Measurements from ENCODE around the gene DDAH1. TPM values are rescaled to one million over a fixed set of nuclear protein-coding genes. Genes with fewer than 3 reads are reported as not detected.

DDAH1 gene
- total RNA-seq, 1 donor, result 89.0 TPM

DNA sequence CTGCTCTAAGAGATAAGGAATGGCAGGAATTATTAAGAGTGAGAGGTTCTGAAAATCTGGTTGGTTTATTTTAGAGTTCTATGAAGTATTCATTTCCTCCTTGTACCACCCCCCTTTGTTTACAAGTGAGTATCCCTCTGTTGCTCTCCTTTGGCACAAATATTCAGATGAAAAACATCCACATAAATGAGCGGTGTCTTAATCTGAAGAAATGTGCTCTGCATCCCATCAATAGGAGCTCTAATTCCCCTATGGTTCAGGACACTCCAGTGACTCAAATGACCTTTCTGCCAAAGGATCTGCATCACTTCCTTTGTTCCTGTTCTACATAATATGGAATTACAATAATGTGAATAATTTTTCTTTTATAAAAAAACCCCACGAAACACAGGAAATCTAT lies 16.6 kb downstream of the DDAH1 start:
- TF ChIP-seq CTCF (IDR thresholded peaks at IDR 0.05; ENCODE audit: extremely low read depth, low read depth, low read length), result no peak
- Histone ChIP-seq H3K36me3 (ENCODE audit: insufficient read depth, low read length) (peaks cover 46% of the 10 kb centered on the region), H3K27me3 (ENCODE audit: insufficient read depth, low read length) (no peaks in the 10 kb centered on the region), H3K9me3 (ENCODE audit: low read depth, low read length) (no peaks in the 10 kb centered on the region), H3K4me3 (ENCODE audit: insufficient read depth, low read length) (no peak overlapping the region), H3K4me2 (ENCODE audit: insufficient read depth, low read length) (peak overlapping the region; percentile 46), H3K4me1 (ENCODE audit: insufficient read depth, low read length) (peaks cover 58% of the 10 kb centered on the region), H3K27ac (ENCODE audit: low read depth, low read length) (peak overlapping the region; percentile 76), H2AFZ (ENCODE audit: low read length) (no peak overlapping the region), H3K79me2 (ENCODE audit: insufficient read depth, low read length) (peaks cover 91% of the 10 kb centered on the region), H4K20me1 (ENCODE audit: insufficient read depth, low read length) (peaks cover 36% of the 10 kb centered on the region)
- peak; percentile 43 for DNase-seq (ENCODE audit: insufficient read length, low spot score, missing footprints)

GRCh38 chr1:85447006-85447943 lies 17.7 kb downstream of the DDAH1 start:
- peak overlapping the region; percentile 41 for H3K4me2 ChIP-seq (ENCODE audit: insufficient read depth, low read length)
- no peaks in the 10 kb centered on the region for H3K9me3 ChIP-seq (ENCODE audit: low read depth, low read length)
- H4K20me1 ChIP-seq (ENCODE audit: insufficient read depth, low read length), result peaks cover 29% of the 10 kb centered on the region
- TF ChIP-seq CTCF (IDR thresholded peaks at IDR 0.05; ENCODE audit: extremely low read depth, low read depth, low read length), result no peak
- H3K79me2 ChIP-seq (ENCODE audit: insufficient read depth, low read length), result peaks cover 80% of the 10 kb centered on the region
- H3K36me3 ChIP-seq (ENCODE audit: insufficient read depth, low read length), result peaks cover 40% of the 10 kb centered on the region
- peaks cover 48% of the 10 kb centered on the region for H3K4me1 ChIP-seq (ENCODE audit: insufficient read depth, low read length)
- no peak for DNase-seq (ENCODE audit: insufficient read length, low spot score, missing footprints)
- no peak overlapping the region for H3K4me3 ChIP-seq (ENCODE audit: insufficient read depth, low read length)
- no peak overlapping the region for H2AFZ ChIP-seq (ENCODE audit: low read length)
- peak overlapping the region; percentile 76 for H3K27ac ChIP-seq (ENCODE audit: low read depth, low read length)
- no peaks in the 10 kb centered on the region for H3K27me3 ChIP-seq (ENCODE audit: insufficient read depth, low read length)

DNA sequence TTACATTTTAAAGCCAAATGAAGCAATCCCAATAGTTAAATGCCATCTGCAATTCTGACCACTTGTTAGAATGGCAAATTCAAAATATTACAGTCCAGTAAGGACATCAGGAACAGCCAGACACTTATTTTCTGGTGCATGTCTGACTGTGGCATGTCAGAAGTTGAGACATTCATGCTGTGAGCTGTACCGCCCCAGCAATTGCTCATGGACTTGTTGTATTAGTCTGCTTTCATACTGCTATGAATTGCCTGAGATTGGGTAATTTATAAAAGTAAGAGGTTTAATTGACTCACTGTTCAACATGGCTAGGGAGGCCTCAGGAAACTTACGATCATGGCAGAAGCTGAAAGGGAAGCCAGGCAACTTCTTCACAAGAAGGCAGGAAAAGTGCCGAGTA lies 19.1 kb downstream of the DDAH1 start:
- TF ChIP-seq CTCF (IDR thresholded peaks at IDR 0.05; ENCODE audit: extremely low read depth, low read depth, low read length), result no peak
- Histone ChIP-seq H3K4me1 (ENCODE audit: insufficient read depth, low read length) (peaks cover 52% of the 10 kb centered on the region), H4K20me1 (ENCODE audit: insufficient read depth, low read length) (peaks cover 22% of the 10 kb centered on the region), H3K27me3 (ENCODE audit: insufficient read depth, low read length) (no peaks in the 10 kb centered on the region), H3K4me3 (ENCODE audit: insufficient read depth, low read length) (no peak overlapping the region), H3K4me2 (ENCODE audit: insufficient read depth, low read length) (peak overlapping the region; percentile 12), H3K36me3 (ENCODE audit: insufficient read depth, low read length) (peaks cover 38% of the 10 kb centered on the region), H2AFZ (ENCODE audit: low read length) (no peak overlapping the region), H3K9me3 (ENCODE audit: low read depth, low read length) (no peaks in the 10 kb centered on the region), H3K27ac (ENCODE audit: low read depth, low read length) (peak overlapping the region; percentile 76), H3K79me2 (ENCODE audit: insufficient read depth, low read length) (peaks cover 77% of the 10 kb centered on the region)
- no peak for DNase-seq (ENCODE audit: insufficient read length, low spot score, missing footprints)

DNA sequence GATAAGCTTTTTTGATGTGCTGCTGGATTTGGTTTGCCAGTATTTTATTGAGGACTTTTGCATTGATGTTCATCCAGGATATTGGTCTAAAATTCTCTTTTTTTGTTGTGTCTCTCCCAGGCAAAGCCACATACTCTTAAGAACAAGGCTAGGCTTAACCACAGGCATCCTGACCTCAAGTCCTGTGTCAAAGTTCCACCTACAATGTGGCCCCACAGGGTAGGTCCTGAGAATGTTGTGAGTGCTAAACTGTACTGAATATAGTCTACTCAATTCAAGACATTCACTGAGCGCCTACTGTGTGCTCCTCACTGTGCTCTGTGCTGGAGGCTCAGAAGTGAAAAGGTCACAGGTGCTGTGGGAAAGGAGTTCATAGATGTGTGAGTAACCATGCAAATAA lies 20.6 kb downstream of the DDAH1 start:
- H3K4me1 ChIP-seq (ENCODE audit: insufficient read depth, low read length), result peaks cover 60% of the 10 kb centered on the region
- H3K4me3 ChIP-seq (ENCODE audit: insufficient read depth, low read length), result no peak overlapping the region
- no peak overlapping the region for H2AFZ ChIP-seq (ENCODE audit: low read length)
- H3K9me3 ChIP-seq (ENCODE audit: low read depth, low read length), result no peaks in the 10 kb centered on the region
- no peak overlapping the region for H3K4me2 ChIP-seq (ENCODE audit: insufficient read depth, low read length)
- H3K36me3 ChIP-seq (ENCODE audit: insufficient read depth, low read length), result peaks cover 23% of the 10 kb centered on the region
- no peak for DNase-seq (ENCODE audit: insufficient read length, low spot score, missing footprints)
- no peaks in the 10 kb centered on the region for H3K27me3 ChIP-seq (ENCODE audit: insufficient read depth, low read length)
- no peak for TF ChIP-seq CTCF (IDR thresholded peaks at IDR 0.05; ENCODE audit: extremely low read depth, low read depth, low read length)
- H4K20me1 ChIP-seq (ENCODE audit: insufficient read depth, low read length), result peaks cover 23% of the 10 kb centered on the region
- no peak overlapping the region for H3K27ac ChIP-seq (ENCODE audit: low read depth, low read length)
- peaks cover 77% of the 10 kb centered on the region for H3K79me2 ChIP-seq (ENCODE audit: insufficient read depth, low read length)

All from osteoblast (primary cell).